Stimulated activated naive CD8-positive, alpha-beta T cell treated with anti-CD3 and anti-CD28 coated beads, Interleukin-15, Interleukin-2, amounts not matched to agents 100 ng/mL and 50 ng/mL, for 24 hours (primary cell): Measurements from ENCODE around the gene TMEM62.
"Not testable (repeated sequence)": the region's sequence is repeated elsewhere in the genome, so short reads cannot be mapped to it uniquely, and the experiment has no call there.

Experiments used
- H3K27ac Mint-ChIP-seq: one replicate; pipeline ENCODE4 v1.8.0; 2021; ENCODE audit warnings: mild to moderate bottlenecking, mixed read lengths
- H3K27me3 Mint-ChIP-seq: one replicate; pipeline ENCODE4 v1.8.0; 2021; ENCODE audit warnings: mixed read lengths
- H3K36me3 Mint-ChIP-seq: one replicate; pipeline ENCODE4 v1.8.0; 2021; ENCODE audit warnings: low read depth, mixed read lengths
- H3K4me1 Mint-ChIP-seq: one replicate; pipeline ENCODE4 v1.8.0; 2021; ENCODE audit warnings: low read depth, mixed read lengths
- H3K4me3 Mint-ChIP-seq: one replicate; pipeline ENCODE4 v1.8.0; 2021; ENCODE audit warnings: mild to moderate bottlenecking, mixed read lengths
- H3K9me3 Mint-ChIP-seq: one replicate; pipeline ENCODE4 v1.8.0; 2021; ENCODE audit warnings: mixed read lengths

Gene TMEM62

GRCh38 chr15:43218908-43219706 is 85.7 kb downstream of the TMEM62 start:
- no peaks in the 10 kb centered on the region for H3K36me3 Mint-ChIP-seq
- no peaks in the 10 kb centered on the region for H3K4me1 Mint-ChIP-seq
- no peak overlapping the region for H3K4me3 Mint-ChIP-seq
- no peaks in the 10 kb centered on the region for H3K9me3 Mint-ChIP-seq
- H3K27me3 Mint-ChIP-seq, result no peaks in the 10 kb centered on the region
- H3K27ac Mint-ChIP-seq, result no peak overlapping the region

- Mint-ChIP-seq H3K9me3 (no peaks in the 10 kb centered on the region), H3K4me3 (no peak overlapping the region), H3K4me1 (no peaks in the 10 kb centered on the region), H3K36me3 (no peaks in the 10 kb centered on the region), H3K27me3 (no peaks in the 10 kb centered on the region), H3K27ac (no peak overlapping the region)
These were observed 86.8 kb downstream of the TMEM62 start for GRCh38 chr15:43219929-43220928.

- no peaks in the 10 kb centered on the region for H3K36me3 Mint-ChIP-seq
- no peak within 1 kb of the TSS for H3K27ac Mint-ChIP-seq
- H3K9me3 Mint-ChIP-seq, result no peaks in the 10 kb centered on the region
- no peak within 1 kb of the TSS for H3K4me3 Mint-ChIP-seq
- H3K27me3 Mint-ChIP-seq, result peaks cover 5% of the 10 kb centered on the region
- peaks cover 7% of the 10 kb centered on the region for H3K4me1 Mint-ChIP-seq
These were observed 87.6 kb downstream of the TMEM62 start, which contains the start of gene EPB42 for GRCh38 chr15:43220991-43221403. Gene EPB42, minus strand, starts transcription at chr15:43221018. Its CDS starts 193 bp downstream, at chr15:43220825.

GRCh38 chr15:43221422-43221821 is 88.0 kb downstream of the TMEM62 start:
- Mint-ChIP-seq H3K36me3 (no peaks in the 10 kb centered on the region), H3K27me3 (peaks cover 5% of the 10 kb centered on the region), H3K4me3 (no peak overlapping the region), H3K9me3 (no peaks in the 10 kb centered on the region), H3K27ac (no peak overlapping the region), H3K4me1 (peaks cover 7% of the 10 kb centered on the region)

GRCh38 chr15:43225201-43225949 is 92.0 kb downstream of the TMEM62 start:
- Mint-ChIP-seq H3K4me1 (peaks cover 7% of the 10 kb centered on the region), H3K27ac (peak overlapping the region; percentile 14), H3K9me3 (no peaks in the 10 kb centered on the region), H3K27me3 (peaks cover 5% of the 10 kb centered on the region), H3K36me3 (no peaks in the 10 kb centered on the region), H3K4me3 (no peak overlapping the region)

- H3K4me1 Mint-ChIP-seq, H3K9me3 Mint-ChIP-seq, H3K36me3 Mint-ChIP-seq, H3K27me3 Mint-ChIP-seq, H3K4me3 Mint-ChIP-seq: not testable (repeated sequence)
- H3K27ac Mint-ChIP-seq, result peak overlapping the region; percentile 14
These were observed 92.5 kb downstream of the TMEM62 start for GRCh38 chr15:43225950-43226255.

- Mint-ChIP-seq H3K4me3 (no peak overlapping the region), H3K27ac (no peak overlapping the region), H3K36me3 (no peaks in the 10 kb centered on the region), H3K9me3 (no peaks in the 10 kb centered on the region), H3K4me1 (peaks cover 7% of the 10 kb centered on the region), H3K27me3 (peaks cover 5% of the 10 kb centered on the region)
These were observed 93.3 kb downstream of the TMEM62 start for GRCh38 chr15:43226436-43227305.

GRCh38 chr15:43229977-43230376 is 96.6 kb downstream of the TMEM62 start:
- Mint-ChIP-seq H3K27ac (no peak overlapping the region), H3K9me3 (no peaks in the 10 kb centered on the region), H3K4me3 (no peak overlapping the region), H3K36me3 (no peaks in the 10 kb centered on the region), H3K27me3 (peaks cover 5% of the 10 kb centered on the region), H3K4me1 (peaks cover 7% of the 10 kb centered on the region)

GRCh38 chr15:43230640-43231115 is 97.3 kb downstream of the TMEM62 start:
- Mint-ChIP-seq H3K4me3 (no peak overlapping the region), H3K9me3 (no peaks in the 10 kb centered on the region), H3K4me1 (peaks cover 3% of the 10 kb centered on the region), H3K27me3 (peaks cover 2% of the 10 kb centered on the region), H3K36me3 (no peaks in the 10 kb centered on the region), H3K27ac (no peak overlapping the region)

GRCh38 chr15:43232289-43232874 is 99.0 kb downstream of the TMEM62 start:
- Mint-ChIP-seq H3K4me1 (no peaks in the 10 kb centered on the region), H3K4me3 (no peak overlapping the region), H3K27ac (no peak overlapping the region), H3K9me3 (no peaks in the 10 kb centered on the region), H3K27me3 (no peaks in the 10 kb centered on the region), H3K36me3 (no peaks in the 10 kb centered on the region)
